ENCODE measurements around the gene EPAS1. TPM values are rescaled to one million over a fixed set of nuclear protein-coding genes. Genes with fewer than 3 reads are reported as not detected.

Gene EPAS1
- total RNA-seq, 1 experiment from 2014 or later, result 146 TPM

- ChIA-PET POLR2A (interaction anchor here (1.0 kb wide), 1 partner anchor 10 kb away, joined by 4 read pairs; no protein-coding TSS in a partner anchor), CTCF (no interaction called here)
- Mint-ChIP-seq H3K4me1 (ENCODE audit: insufficient read depth, unreplicated experiment) (no peaks in the 10 kb centered on the region), H3K27me3 (ENCODE audit: insufficient read depth, unreplicated experiment) (no peaks in the 10 kb centered on the region), H3K9me3 (ENCODE audit: unreplicated experiment) (no peaks in the 10 kb centered on the region), H3K4me3 (ENCODE audit: unreplicated experiment) (no peak overlapping the region), H3K27ac (ENCODE audit: low read depth, unreplicated experiment) (no peak overlapping the region), H3K36me3 (ENCODE audit: insufficient read depth, unreplicated experiment) (no peaks in the 10 kb centered on the region)
- no peak for TF ChIP-seq CTCF (IDR thresholded peaks at IDR 0.05; ENCODE audit: unreplicated experiment)
- no TSS peak for BruUV-seq (replicated peaks)
- DNase-seq (ENCODE audit: unreplicated experiment), result no peak
- intact Hi-C loops (cut with micrococcal nuclease), result no loop called here
Observed at GRCh38 chr2:46270384-46270783, 26.8 kb upstream of the EPAS1 start.

GRCh38 chr2:46273225-46273863 lies 23.9 kb upstream of the EPAS1 start:
- no peak for DNase-seq (ENCODE audit: unreplicated experiment)
- CTCF ChIA-PET, result interaction anchor here (1.0 to 1.2 kb wide), 2 partner anchors 41 to 211 kb away, joined by 3 to 4 read pairs; no protein-coding TSS in a partner anchor
- TF ChIP-seq CTCF (IDR thresholded peaks at IDR 0.05; ENCODE audit: unreplicated experiment), result no peak
- Mint-ChIP-seq H3K4me1 (ENCODE audit: insufficient read depth, unreplicated experiment) (peaks cover 8% of the 10 kb centered on the region), H3K27me3 (ENCODE audit: insufficient read depth, unreplicated experiment) (no peaks in the 10 kb centered on the region), H3K9me3 (ENCODE audit: unreplicated experiment) (no peaks in the 10 kb centered on the region), H3K36me3 (ENCODE audit: insufficient read depth, unreplicated experiment) (peaks cover 4% of the 10 kb centered on the region), H3K4me3 (ENCODE audit: unreplicated experiment) (no peak overlapping the region), H3K27ac (ENCODE audit: low read depth, unreplicated experiment) (no peak overlapping the region)
- BruUV-seq (replicated peaks), result no TSS peak
- intact Hi-C loops (cut with micrococcal nuclease), result no loop called here
- POLR2A ChIA-PET, result interaction anchor here (1.5 kb wide), 1 partner anchor 13 kb away, joined by 4 read pairs; no protein-coding TSS in a partner anchor

- POLR2A ChIA-PET, result interaction anchor here (1.5 kb wide), 1 partner anchor 14 kb away, joined by 4 read pairs; no protein-coding TSS in a partner anchor
- no peak overlapping the region for H3K4me3 Mint-ChIP-seq (ENCODE audit: unreplicated experiment)
- H3K27ac Mint-ChIP-seq (ENCODE audit: low read depth, unreplicated experiment), result no peak overlapping the region
- CTCF ChIA-PET, result interaction anchor here (1.0 kb wide), 1 partner anchor 41 kb away, joined by 4 read pairs; no protein-coding TSS in a partner anchor
- TF ChIP-seq CTCF (IDR thresholded peaks at IDR 0.05; ENCODE audit: unreplicated experiment), result no peak
- peaks cover 4% of the 10 kb centered on the region for H3K36me3 Mint-ChIP-seq (ENCODE audit: insufficient read depth, unreplicated experiment)
- H3K9me3 Mint-ChIP-seq (ENCODE audit: unreplicated experiment), result no peaks in the 10 kb centered on the region
- no TSS peak for BruUV-seq (replicated peaks)
- DNase-seq (ENCODE audit: unreplicated experiment), result no peak
- no peaks in the 10 kb centered on the region for H3K27me3 Mint-ChIP-seq (ENCODE audit: insufficient read depth, unreplicated experiment)
- intact Hi-C loops (cut with micrococcal nuclease), result no loop called here
- H3K4me1 Mint-ChIP-seq (ENCODE audit: insufficient read depth, unreplicated experiment), result peaks cover 8% of the 10 kb centered on the region
Observed at GRCh38 chr2:46273919-46274318, 23.3 kb upstream of the EPAS1 start.

- no peak overlapping the region for H3K4me3 Mint-ChIP-seq (ENCODE audit: unreplicated experiment)
- H3K9me3 Mint-ChIP-seq (ENCODE audit: unreplicated experiment), result no peaks in the 10 kb centered on the region
- ChIA-PET CTCF (interaction anchor here (1.0 kb wide), 1 partner anchor 40 kb away, joined by 4 read pairs; no protein-coding TSS in a partner anchor), POLR2A (interaction anchor here (1.5 kb wide), 1 partner anchor 14 kb away, joined by 4 read pairs; no protein-coding TSS in a partner anchor)
- intact Hi-C loops (cut with micrococcal nuclease), result no loop called here
- no peak for DNase-seq (ENCODE audit: unreplicated experiment)
- H3K36me3 Mint-ChIP-seq (ENCODE audit: insufficient read depth, unreplicated experiment), result peaks cover 4% of the 10 kb centered on the region
- H3K27ac Mint-ChIP-seq (ENCODE audit: low read depth, unreplicated experiment), result no peak overlapping the region
- peaks cover 8% of the 10 kb centered on the region for H3K4me1 Mint-ChIP-seq (ENCODE audit: insufficient read depth, unreplicated experiment)
- no peak for TF ChIP-seq CTCF (IDR thresholded peaks at IDR 0.05; ENCODE audit: unreplicated experiment)
- no TSS peak for BruUV-seq (replicated peaks)
- H3K27me3 Mint-ChIP-seq (ENCODE audit: insufficient read depth, unreplicated experiment), result no peaks in the 10 kb centered on the region
Observed at GRCh38 chr2:46274586-46274985, 22.6 kb upstream of the EPAS1 start.
